ENCODE results near the gene DSCAML1.

GRCh38 chr11:117669616-117670015 lies 127.4 kb downstream of the DSCAML1 start:
- TF ChIP-seq ARNT (IDR thresholded peaks at IDR 0.05): no peak
- TF ChIP-seq FOXM1 (IDR thresholded peaks at IDR 0.05; ENCODE audit: borderline replicate concordance): no peak
- TF ChIP-seq TARDBP (IDR thresholded peaks at IDR 0.05): no peak
- no peak for TF ChIP-seq SUZ12 (IDR thresholded peaks at IDR 0.05)
